A673 (cell line): ENCODE results near the gene ODC1. TPM values are rescaled to one million over a fixed set of nuclear protein-coding genes. Genes with fewer than 3 reads are reported as not detected.
"Not testable (repeated sequence)": the region's sequence is repeated elsewhere in the genome, so short reads cannot be mapped to it uniquely, and the experiment has no call there.

Experiments
- BruUV-seq: library from RNA; stranded (reverse); fragments of 400-500 nt; replicated peaks from 2 replicates; lab custom pipeline; 2021; lab: Mats Ljungman, UMichigan
- CTCF ChIA-PET: fragments of 300-600 bp; sonication (Branson Sonifier 250); formaldehyde crosslinking; loops from one replicate; lab custom pipeline; 2022; ENCODE audit warnings: antibody characterized with exemption; lab: Charles Lee
- POLR2A ChIA-PET: fragments of 300-600 bp; sonication (Branson Sonifier 250); formaldehyde crosslinking; loops from one replicate; lab custom pipeline; 2022; ENCODE audit warnings: antibody characterized with exemption; ENCODE audit not compliant: low non-redundant PET; lab: Charles Lee
- DNase-seq: peaks from one replicate; pipeline ENCODE4 v3.0.0-alpha.2; 2015; ENCODE audit warnings: low spot score
- H3K27ac ChIP-seq: fragments of 200-600 bp; sonication (generic); 2 replicates; pipeline ENCODE4 v1.5.1; 2016; ENCODE audit warnings: mixed run types, low read depth, mild to moderate bottlenecking, mixed read lengths, antibody characterized with exemption, low read length; ENCODE audit not compliant: poor library complexity, severe bottlenecking
- H3K27me3 ChIP-seq: fragments of 200-600 bp; sonication (generic); replicated peaks from 2 replicates; pipeline ENCODE4 v1.6.1; 2017; ENCODE audit warnings: mixed run types, low read depth, mild to moderate bottlenecking, mixed read lengths, antibody characterized with exemption, low read length; ENCODE audit not compliant: insufficient read depth, poor library complexity
- H3K36me3 ChIP-seq: fragments of 200-600 bp; sonication (generic); 2 replicates; pipeline ENCODE4 v1.6.1; 2016; ENCODE audit warnings: mixed run types, mild to moderate bottlenecking, mixed read lengths, antibody characterized with exemption, low read length; ENCODE audit not compliant: insufficient read depth, poor library complexity, severe bottlenecking
- H3K4me1 ChIP-seq: fragments of 200-600 bp; sonication (generic); 2 replicates; pipeline ENCODE4 v1.6.1; 2017; ENCODE audit warnings: mixed run types, mild to moderate bottlenecking, mixed read lengths, antibody characterized with exemption, low read length; ENCODE audit not compliant: insufficient read depth, poor library complexity, severe bottlenecking
- H3K4me3 ChIP-seq: fragments of 200-600 bp; sonication (generic); 2 replicates; pipeline ENCODE4 v1.5.1; 2016; ENCODE audit warnings: low read depth, mixed run types, mild to moderate bottlenecking, mixed read lengths, low read length; ENCODE audit not compliant: poor library complexity, severe bottlenecking
- H3K9me3 ChIP-seq: fragments of 200-600 bp; sonication (generic); 2 replicates; pipeline ENCODE4 v1.6.1; 2016; ENCODE audit warnings: mixed run types, low read depth, mild to moderate bottlenecking, mixed read lengths, antibody characterized with exemption, low read length; ENCODE audit not compliant: poor library complexity, severe bottlenecking
- EZH2 ChIP-seq: fragments of 200-600 bp; sonication (generic); IDR thresholded peaks from 2 replicates; pipeline ENCODE4 v1.6.1; 2017; ENCODE audit warnings: borderline replicate concordance, low read depth, mild to moderate bottlenecking, mixed read lengths, antibody characterized with exemption, low read length; ENCODE audit not compliant: poor library complexity, severe bottlenecking
- intact Hi-C: fragments of 100-400 bp; cut with micrococcal nuclease; formaldehyde crosslinking; loops from one replicate; pipeline ENCODE4 v1.10.0; 2022; ENCODE audit not compliant: unreplicated experiment
- total RNA-seq: library from RNA; stranded (reverse); gene quantifications from 2 replicates; pipeline ENCODE4 v1.2.3, GENCODE V29; 2021
- TF ChIP-seq, protein P1 (sequence below): fragments of 300-800, 200-600 bp; sonication (generic); conservative IDR thresholded peaks from 2 replicates; pipeline ENCODE4 v1.5.1; 2017; ENCODE audit warnings: low read depth, mild to moderate bottlenecking, antibody characterized with exemption, low read length, moderate library complexity, mixed read lengths

ODC1 gene
- total RNA-seq, 1 experiment from 2014 or later = 269 TPM

DNA sequence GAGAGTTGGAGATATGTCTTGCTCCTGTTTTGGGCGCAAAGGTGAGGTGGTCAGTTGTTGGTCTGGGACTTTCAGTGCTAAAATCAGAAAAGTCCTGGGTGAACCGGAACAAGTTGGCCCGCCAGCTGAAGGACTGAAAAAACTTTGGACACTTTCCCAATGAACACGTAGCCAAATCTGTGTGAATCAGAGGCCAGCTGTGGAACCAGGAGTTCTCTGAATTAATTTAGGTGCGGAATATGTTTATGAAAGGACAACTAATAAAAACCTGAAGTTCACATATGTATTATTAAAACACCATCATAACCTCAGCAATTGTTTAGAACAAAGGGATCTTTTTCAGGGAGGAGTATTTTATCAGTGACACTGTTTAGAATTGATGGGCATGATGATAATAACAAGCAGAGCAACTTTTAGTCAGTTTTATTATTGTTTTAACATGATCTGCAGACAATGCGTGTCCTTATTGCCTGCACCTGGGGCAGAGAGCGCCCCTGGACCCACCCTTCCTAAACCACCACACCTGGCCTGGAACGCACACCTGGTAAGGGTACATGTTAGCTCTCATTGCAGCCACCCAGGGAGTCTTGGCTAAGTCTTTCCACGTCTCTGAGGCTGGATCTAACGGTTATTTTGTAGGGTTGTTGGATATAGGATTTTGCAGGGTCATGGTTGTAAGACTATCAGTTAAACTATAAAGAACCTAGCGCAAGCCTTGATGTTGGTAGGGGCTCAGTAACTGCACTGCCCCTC lies 9.9 kb upstream of the ODC1 start:
- Histone ChIP-seq H3K9me3 (no peaks in the 10 kb centered on the region), H3K36me3 (no peaks in the 10 kb centered on the region), H3K4me1 (no peaks in the 10 kb centered on the region), H3K4me3 (no peak overlapping the region), H3K27me3 (no peaks in the 10 kb centered on the region), H3K27ac (no peak overlapping the region)
- BruUV-seq = no TSS peak
- ChIA-PET POLR2A (interaction anchor here (0.6 kb wide), 1 partner anchor 15 kb away, joined by 3 read pairs; no protein-coding TSS in a partner anchor), CTCF (no interaction called here)
- DNase-seq = no peak
- intact Hi-C loops = no loop called here
- TF ChIP-seq, protein P1, sequence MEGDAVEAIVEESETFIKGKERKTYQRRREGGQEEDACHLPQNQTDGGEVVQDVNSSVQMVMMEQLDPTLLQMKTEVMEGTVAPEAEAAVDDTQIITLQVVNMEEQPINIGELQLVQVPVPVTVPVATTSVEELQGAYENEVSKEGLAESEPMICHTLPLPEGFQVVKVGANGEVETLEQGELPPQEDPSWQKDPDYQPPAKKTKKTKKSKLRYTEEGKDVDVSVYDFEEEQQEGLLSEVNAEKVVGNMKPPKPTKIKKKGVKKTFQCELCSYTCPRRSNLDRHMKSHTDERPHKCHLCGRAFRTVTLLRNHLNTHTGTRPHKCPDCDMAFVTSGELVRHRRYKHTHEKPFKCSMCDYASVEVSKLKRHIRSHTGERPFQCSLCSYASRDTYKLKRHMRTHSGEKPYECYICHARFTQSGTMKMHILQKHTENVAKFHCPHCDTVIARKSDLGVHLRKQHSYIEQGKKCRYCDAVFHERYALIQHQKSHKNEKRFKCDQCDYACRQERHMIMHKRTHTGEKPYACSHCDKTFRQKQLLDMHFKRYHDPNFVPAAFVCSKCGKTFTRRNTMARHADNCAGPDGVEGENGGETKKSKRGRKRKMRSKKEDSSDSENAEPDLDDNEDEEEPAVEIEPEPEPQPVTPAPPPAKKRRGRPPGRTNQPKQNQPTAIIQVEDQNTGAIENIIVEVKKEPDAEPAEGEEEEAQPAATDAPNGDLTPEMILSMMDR = no peak
- TF ChIP-seq EZH2 = no peak

DNA sequence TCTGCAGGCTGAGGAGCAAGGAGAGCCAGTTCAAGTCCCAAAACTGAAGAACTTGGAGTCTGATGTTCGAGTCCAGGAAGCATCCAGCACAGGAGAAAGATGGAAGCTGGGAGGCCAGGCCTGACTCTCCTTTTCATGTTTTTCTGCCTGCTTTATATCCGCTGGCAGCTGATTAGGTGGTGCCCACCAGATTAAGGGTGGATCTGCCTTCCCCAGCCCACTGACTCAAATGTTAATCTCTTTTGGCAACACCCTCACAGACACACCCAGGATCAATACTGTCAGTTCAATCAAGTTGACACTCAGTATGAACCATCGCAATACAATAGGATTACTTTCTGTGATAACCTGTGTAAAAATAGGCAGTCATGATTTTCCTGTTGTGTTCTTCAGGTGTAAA lies 9.1 kb upstream of the ODC1 start:
- H3K27ac ChIP-seq, H3K36me3 ChIP-seq, DNase-seq, CTCF ChIA-PET, H3K4me3 ChIP-seq, POLR2A ChIA-PET, BruUV-seq, H3K9me3 ChIP-seq, H3K27me3 ChIP-seq, H3K4me1 ChIP-seq, intact Hi-C loops: not testable (repeated sequence)

DNA sequence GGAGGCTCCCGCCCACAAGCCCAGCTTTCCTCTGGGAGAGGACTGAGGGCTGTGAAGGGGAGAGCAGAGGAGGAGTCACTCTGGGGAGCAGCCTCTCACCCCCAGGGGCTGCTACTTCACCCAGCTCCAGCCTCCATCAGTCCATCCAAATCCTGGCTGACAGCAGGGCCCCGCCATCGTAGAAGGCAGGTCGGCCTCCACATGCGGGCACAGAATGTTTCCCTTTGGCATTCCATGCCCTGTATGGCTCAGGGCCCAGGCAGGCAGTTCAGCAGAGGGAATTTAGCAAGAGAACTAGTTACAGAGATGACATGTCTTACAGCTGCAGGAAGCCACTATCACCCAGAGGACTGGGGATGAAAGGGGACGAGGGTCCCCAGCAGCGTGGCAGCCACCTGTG lies 6.4 kb upstream of the ODC1 start:
- H3K27me3 ChIP-seq = no peaks in the 10 kb centered on the region
- DNase-seq = no peak
- H3K36me3 ChIP-seq = no peaks in the 10 kb centered on the region
- ChIA-PET CTCF (no interaction called here), POLR2A (no interaction called here)
- no peak for TF ChIP-seq EZH2
- TF ChIP-seq, protein P1 = no peak
- no peaks in the 10 kb centered on the region for H3K9me3 ChIP-seq
- no peak overlapping the region for H3K4me3 ChIP-seq
- intact Hi-C loops = no loop called here
- H3K27ac ChIP-seq = no peak overlapping the region
- BruUV-seq = no TSS peak
- H3K4me1 ChIP-seq = peaks cover 8% of the 10 kb centered on the region

DNA sequence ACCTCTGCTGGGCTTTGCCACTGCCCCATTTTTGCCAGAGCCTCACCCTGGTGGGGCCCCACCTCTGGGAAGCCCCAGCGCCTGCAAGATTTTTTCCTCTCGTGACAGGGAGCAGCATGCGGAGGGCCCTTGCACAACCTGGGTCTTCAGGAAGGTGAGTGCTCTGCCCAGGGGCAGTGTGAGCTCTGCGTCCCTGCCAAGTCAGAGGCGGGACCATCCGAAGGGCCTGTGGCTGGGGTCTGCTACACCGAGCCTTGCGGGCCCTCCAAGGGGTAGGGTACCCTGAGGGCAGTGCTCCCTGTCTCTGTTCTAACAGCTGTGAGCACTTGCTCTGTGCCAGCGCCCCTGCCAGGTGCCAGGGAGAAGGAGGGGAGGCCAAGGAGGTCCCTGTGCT lies 5.8 kb upstream of the ODC1 start:
- Histone ChIP-seq H3K36me3 (no peaks in the 10 kb centered on the region), H3K4me3 (no peak overlapping the region), H3K9me3 (no peaks in the 10 kb centered on the region), H3K27ac (no peak overlapping the region), H3K27me3 (no peaks in the 10 kb centered on the region), H3K4me1 (peaks cover 14% of the 10 kb centered on the region)
- BruUV-seq = no TSS peak
- CTCF ChIA-PET = no interaction called here
- TF ChIP-seq, protein P1 = no peak
- no peak for TF ChIP-seq EZH2
- POLR2A ChIA-PET = no interaction called here
- intact Hi-C loops = no loop called here
- DNase-seq = no peak
